ENCODE results near the gene RRBP1.

DNA sequence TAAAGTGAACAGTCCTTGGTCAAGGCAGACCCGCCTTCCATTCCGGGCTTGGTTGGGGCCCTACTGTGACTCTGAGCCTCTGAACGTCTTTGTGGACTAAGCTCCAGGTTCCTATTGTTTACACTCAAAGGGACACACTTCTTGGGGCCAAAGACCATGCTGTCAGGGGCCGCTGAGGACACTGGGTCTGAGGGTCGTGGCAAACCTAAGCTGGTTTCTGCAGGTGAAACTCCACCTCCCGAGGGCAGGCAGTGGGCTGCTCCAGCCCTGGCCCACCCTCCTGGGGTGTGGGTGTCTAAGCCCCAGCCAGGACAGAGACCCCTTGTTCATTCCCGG, 69.1 kb downstream of the RRBP1 start:
- TF ChIP-seq, protein P1, sequence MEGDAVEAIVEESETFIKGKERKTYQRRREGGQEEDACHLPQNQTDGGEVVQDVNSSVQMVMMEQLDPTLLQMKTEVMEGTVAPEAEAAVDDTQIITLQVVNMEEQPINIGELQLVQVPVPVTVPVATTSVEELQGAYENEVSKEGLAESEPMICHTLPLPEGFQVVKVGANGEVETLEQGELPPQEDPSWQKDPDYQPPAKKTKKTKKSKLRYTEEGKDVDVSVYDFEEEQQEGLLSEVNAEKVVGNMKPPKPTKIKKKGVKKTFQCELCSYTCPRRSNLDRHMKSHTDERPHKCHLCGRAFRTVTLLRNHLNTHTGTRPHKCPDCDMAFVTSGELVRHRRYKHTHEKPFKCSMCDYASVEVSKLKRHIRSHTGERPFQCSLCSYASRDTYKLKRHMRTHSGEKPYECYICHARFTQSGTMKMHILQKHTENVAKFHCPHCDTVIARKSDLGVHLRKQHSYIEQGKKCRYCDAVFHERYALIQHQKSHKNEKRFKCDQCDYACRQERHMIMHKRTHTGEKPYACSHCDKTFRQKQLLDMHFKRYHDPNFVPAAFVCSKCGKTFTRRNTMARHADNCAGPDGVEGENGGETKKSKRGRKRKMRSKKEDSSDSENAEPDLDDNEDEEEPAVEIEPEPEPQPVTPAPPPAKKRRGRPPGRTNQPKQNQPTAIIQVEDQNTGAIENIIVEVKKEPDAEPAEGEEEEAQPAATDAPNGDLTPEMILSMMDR (IDR thresholded peaks at IDR 0.05; ENCODE audit: low read length): no peak
- no peak for TF ChIP-seq EZH2 (IDR thresholded peaks at IDR 0.05; ENCODE audit: borderline replicate concordance, low read length)

Measured in OCI-LY1 (cell line).